ENCODE measurements around the gene ARSA.
"Not testable (repeated sequence)": the region's sequence is repeated elsewhere in the genome, so short reads cannot be mapped to it uniquely, and the experiment has no call there.

DNA sequence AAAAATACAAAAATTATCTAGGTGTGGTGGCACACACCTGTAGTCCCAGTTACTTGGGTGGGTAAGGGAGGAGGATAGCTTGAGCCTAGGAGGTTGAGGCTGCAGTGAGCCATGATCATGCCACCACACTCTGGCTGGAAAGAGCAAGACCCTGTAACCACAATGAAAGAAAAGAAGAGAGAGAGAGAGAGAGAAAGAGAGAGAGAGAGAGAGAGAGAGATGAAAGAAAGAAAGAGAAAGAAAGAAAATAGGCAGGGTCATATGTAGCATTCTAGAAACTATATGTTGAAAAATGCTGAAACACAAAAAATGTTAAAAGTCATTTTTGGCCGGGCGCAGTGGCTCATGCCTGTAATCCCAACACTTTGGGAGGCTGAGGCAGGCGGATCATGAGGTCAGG lies 13.7 kb downstream of the ARSA start:
- TF ChIP-seq CTCF (conservative IDR thresholded peaks at IDR 0.05; ENCODE audit: low read length); EZH2phosphoT487 (IDR thresholded peaks at IDR 0.05; ENCODE audit: borderline replicate concordance, low read depth, low read length): not testable (repeated sequence)
